ENCODE measurements around the gene NPY1R.
A peak's percentile ranks its signal among the peaks of the same experiment; 100 is the strongest.

Gene NPY1R

DNA sequence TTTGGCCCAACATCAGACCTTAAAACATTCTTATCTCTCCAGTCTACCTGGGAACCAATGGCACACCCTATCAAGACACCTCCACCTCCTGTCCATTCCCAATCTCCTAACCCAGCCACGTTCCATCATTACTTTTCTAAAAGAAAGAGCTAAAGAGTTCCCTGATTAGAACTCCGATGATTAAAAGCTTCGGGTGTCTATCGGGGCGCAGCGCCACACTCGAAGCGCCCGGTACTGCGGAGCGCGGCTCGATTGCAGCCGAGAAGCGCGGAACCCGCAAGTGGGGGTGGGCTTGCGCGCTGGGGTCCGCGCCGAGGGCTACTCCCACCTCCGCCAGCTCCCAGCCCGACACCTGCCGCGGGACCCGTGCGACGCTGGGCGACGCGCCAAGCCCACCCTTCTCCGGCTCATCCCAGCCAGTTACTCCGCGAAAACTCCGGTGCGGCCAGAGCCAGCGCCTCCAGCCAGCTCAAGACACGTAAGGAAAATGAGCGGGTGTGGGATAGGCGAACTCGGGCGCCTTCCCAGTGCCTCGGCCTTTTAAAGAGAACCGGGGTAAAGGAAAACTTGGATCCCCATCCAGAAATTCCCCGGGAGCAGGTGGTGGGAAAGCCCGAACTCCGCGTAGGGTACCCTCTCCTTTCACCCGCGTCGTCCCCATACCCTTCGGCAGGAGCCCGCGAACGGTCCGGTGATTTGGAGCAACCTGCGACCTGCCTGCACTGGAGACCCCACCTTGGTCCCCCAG is 593 bp downstream of the NPY1R start:
- Histone ChIP-seq H3K9ac (ENCODE audit: low read length) (no peak overlapping the region), H3K4me1 (ENCODE audit: control insufficient read depth, insufficient read depth, low read length) (no peaks in the 10 kb centered on the region), H3K36me3 (ENCODE audit: control insufficient read depth, insufficient read depth, low read length) (no peaks in the 10 kb centered on the region), H3K4me3 (ENCODE audit: low read length) (peak overlapping the region; percentile 79), H3K27me3 (ENCODE audit: control insufficient read depth, insufficient read depth, low read length) (peaks cover 2% of the 10 kb centered on the region), H3K27ac (ENCODE audit: low read depth, low read length) (no peak overlapping the region)

GRCh38 chr4:163330916-163331628 is 1.3 kb downstream of the NPY1R start:
- peak overlapping the region; percentile 79 for H3K4me3 ChIP-seq (ENCODE audit: low read length)
- H3K4me1 ChIP-seq (ENCODE audit: control insufficient read depth, insufficient read depth, low read length) = no peaks in the 10 kb centered on the region
- peaks cover 2% of the 10 kb centered on the region for H3K27me3 ChIP-seq (ENCODE audit: control insufficient read depth, insufficient read depth, low read length)
- no peak overlapping the region for H3K27ac ChIP-seq (ENCODE audit: low read depth, low read length)
- no peaks in the 10 kb centered on the region for H3K36me3 ChIP-seq (ENCODE audit: control insufficient read depth, insufficient read depth, low read length)
- no peak overlapping the region for H3K9ac ChIP-seq (ENCODE audit: low read length)

- no peaks in the 10 kb centered on the region for H3K27me3 ChIP-seq (ENCODE audit: control insufficient read depth, insufficient read depth, low read length)
- H3K4me1 ChIP-seq (ENCODE audit: control insufficient read depth, insufficient read depth, low read length) = no peaks in the 10 kb centered on the region
- H3K27ac ChIP-seq (ENCODE audit: low read depth, low read length) = no peak overlapping the region
- no peaks in the 10 kb centered on the region for H3K36me3 ChIP-seq (ENCODE audit: control insufficient read depth, insufficient read depth, low read length)
- no peak overlapping the region for H3K9ac ChIP-seq (ENCODE audit: low read length)
- no peak overlapping the region for H3K4me3 ChIP-seq (ENCODE audit: low read length)
Observed at GRCh38 chr4:163317110-163317509, 15.3 kb downstream of the NPY1R start.

- no peak overlapping the region for H3K27ac ChIP-seq (ENCODE audit: low read depth, low read length)
- H3K4me1 ChIP-seq (ENCODE audit: control insufficient read depth, insufficient read depth, low read length) = no peaks in the 10 kb centered on the region
- H3K36me3 ChIP-seq (ENCODE audit: control insufficient read depth, insufficient read depth, low read length) = no peaks in the 10 kb centered on the region
- H3K4me3 ChIP-seq (ENCODE audit: low read length) = no peak overlapping the region
- H3K27me3 ChIP-seq (ENCODE audit: control insufficient read depth, insufficient read depth, low read length) = no peaks in the 10 kb centered on the region
- H3K9ac ChIP-seq (ENCODE audit: low read length) = no peak overlapping the region
Observed at GRCh38 chr4:163309466-163309865, 22.9 kb downstream of the NPY1R start.

DNA sequence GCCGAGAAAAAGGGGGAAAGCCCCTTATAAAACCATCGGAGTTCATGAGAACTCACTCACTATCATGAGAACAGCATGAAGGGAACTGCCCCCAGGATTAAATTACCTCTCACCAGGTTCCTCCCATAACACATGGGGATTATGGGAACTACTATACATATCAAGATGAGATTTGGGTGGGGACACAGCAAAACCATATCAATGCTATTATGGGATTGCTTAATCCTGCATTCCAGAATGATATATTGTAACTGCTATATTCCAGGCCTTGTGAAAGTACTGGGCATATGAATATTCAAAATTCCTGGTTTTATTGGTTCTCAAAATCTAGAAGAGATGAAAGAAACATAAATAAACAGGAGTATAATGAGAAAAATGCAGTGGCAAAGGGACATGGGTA is 29.3 kb downstream of the NPY1R start:
- H3K27ac ChIP-seq (ENCODE audit: low read depth, low read length) = no peak overlapping the region
- no peaks in the 10 kb centered on the region for H3K27me3 ChIP-seq (ENCODE audit: control insufficient read depth, insufficient read depth, low read length)
- H3K4me1 ChIP-seq (ENCODE audit: control insufficient read depth, insufficient read depth, low read length) = no peaks in the 10 kb centered on the region
- no peak overlapping the region for H3K9ac ChIP-seq (ENCODE audit: low read length)
- H3K4me3 ChIP-seq (ENCODE audit: low read length) = no peak overlapping the region
- H3K36me3 ChIP-seq (ENCODE audit: control insufficient read depth, insufficient read depth, low read length) = no peaks in the 10 kb centered on the region

DNA sequence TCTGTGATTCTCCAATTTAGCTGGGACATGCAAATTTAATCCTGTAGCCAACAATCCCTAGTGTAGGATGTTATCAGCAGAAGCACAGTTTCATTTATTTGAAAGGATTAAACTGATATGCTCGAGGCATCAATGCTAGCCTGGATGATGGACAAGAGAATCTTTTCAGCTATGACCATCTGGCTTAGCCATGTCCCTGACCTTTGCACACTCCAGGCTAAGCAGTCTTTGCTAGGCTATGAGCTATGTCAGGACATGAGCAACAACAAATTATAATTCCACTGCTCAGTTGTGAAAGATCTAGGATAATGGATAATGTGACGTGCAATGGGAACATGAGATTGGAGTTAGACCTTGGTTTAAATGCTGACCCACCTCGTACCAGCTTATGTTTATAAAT is 32.0 kb downstream of the NPY1R start:
- Histone ChIP-seq H3K9ac (ENCODE audit: low read length) (no peak overlapping the region), H3K27ac (ENCODE audit: low read depth, low read length) (no peak overlapping the region), H3K36me3 (ENCODE audit: control insufficient read depth, insufficient read depth, low read length) (no peaks in the 10 kb centered on the region), H3K4me3 (ENCODE audit: low read length) (no peak overlapping the region), H3K4me1 (ENCODE audit: control insufficient read depth, insufficient read depth, low read length) (no peaks in the 10 kb centered on the region), H3K27me3 (ENCODE audit: control insufficient read depth, insufficient read depth, low read length) (no peaks in the 10 kb centered on the region)

DNA sequence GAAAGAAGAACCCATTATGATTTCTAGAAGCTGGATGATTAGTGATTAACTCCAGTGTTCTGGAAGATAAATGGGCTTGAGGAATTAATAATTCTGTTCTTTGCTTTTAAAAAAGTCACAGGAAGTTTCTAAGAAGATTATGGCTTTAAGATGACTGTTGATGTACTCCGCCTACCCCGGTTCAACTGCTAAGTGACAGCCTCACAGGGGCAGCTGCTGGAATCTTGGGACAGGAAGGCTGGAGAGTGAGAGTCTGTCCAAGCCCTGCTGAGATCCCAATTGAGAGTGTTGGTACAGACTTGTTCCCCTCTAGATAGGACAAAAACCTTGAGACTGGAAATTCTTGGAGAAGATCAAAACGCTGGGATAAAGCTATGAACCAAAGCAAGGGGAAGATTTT is 37.3 kb downstream of the NPY1R start:
- no peak overlapping the region for H3K27ac ChIP-seq (ENCODE audit: low read depth, low read length)
- H3K4me3 ChIP-seq (ENCODE audit: low read length) = no peak overlapping the region
- H3K27me3 ChIP-seq (ENCODE audit: control insufficient read depth, insufficient read depth, low read length) = no peaks in the 10 kb centered on the region
- H3K9ac ChIP-seq (ENCODE audit: low read length) = no peak overlapping the region
- H3K36me3 ChIP-seq (ENCODE audit: control insufficient read depth, insufficient read depth, low read length) = no peaks in the 10 kb centered on the region
- H3K4me1 ChIP-seq (ENCODE audit: control insufficient read depth, insufficient read depth, low read length) = no peaks in the 10 kb centered on the region

DNA sequence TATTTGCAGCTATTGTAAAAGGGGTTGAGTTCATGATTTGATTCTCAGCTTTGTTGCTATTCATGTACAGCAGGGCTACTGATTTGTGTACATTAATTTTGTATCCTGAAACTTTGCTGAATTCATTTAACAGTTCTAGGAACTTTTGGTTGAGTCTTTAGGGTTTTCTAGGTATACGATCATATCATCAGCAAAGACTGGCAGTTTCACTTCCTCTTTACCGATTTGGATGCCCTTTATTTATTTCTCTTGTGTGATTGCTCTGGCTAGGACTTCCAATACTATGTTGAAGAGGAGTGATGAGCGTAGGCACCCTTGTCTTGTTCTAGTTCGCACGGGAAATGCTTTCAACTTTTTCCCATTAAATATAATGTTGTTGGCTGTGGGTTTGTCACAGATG is 48.1 kb downstream of the NPY1R start:
- H3K27ac ChIP-seq (ENCODE audit: low read depth, low read length) = no peak overlapping the region
- H3K4me3 ChIP-seq (ENCODE audit: low read length) = no peak overlapping the region
- no peaks in the 10 kb centered on the region for H3K4me1 ChIP-seq (ENCODE audit: control insufficient read depth, insufficient read depth, low read length)
- no peaks in the 10 kb centered on the region for H3K27me3 ChIP-seq (ENCODE audit: control insufficient read depth, insufficient read depth, low read length)
- H3K9ac ChIP-seq (ENCODE audit: low read length) = no peak overlapping the region
- no peaks in the 10 kb centered on the region for H3K36me3 ChIP-seq (ENCODE audit: control insufficient read depth, insufficient read depth, low read length)

DNA sequence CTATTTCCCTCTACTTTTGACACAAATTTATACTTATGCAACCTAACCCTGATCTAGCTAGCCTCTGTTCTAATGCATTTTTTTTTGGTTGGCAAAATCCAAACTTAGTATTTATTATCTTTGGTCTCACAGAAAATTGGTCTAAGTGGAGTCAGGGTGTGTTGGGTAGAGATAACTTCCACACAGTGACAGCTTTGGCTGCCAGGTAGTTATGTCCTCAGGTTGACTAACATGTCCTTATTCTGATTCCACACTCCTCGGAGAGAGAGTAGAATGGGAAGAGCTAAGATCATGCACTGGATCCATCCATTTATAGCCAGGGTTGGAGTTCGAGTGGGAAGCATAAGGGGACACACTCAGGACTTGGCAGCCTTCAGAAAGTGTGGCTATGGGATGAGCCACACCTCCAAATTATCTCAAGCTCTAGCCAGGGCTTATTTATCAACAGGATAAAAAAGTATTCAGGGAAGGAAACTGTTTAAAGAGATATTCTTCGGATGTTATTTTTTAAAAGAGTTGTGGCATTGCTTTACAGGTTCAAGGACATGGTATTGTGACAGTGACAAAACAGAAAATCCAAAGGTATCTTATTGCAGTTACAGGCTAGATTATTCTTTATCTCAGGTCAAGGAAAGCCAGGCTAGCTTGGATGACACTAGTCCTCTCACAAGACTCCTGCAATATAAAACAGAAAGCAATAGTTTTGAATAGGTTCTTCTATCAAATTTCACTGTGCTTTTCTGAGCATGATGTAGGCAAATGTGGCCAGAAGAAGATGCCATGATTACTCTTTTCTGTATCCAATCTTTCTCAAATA is 51.5 kb downstream of the NPY1R start:
- Histone ChIP-seq H3K27me3 (ENCODE audit: control insufficient read depth, insufficient read depth, low read length) (no peaks in the 10 kb centered on the region), H3K4me3 (ENCODE audit: low read length) (no peak overlapping the region), H3K27ac (ENCODE audit: low read depth, low read length) (no peak overlapping the region), H3K4me1 (ENCODE audit: control insufficient read depth, insufficient read depth, low read length) (no peaks in the 10 kb centered on the region), H3K36me3 (ENCODE audit: control insufficient read depth, insufficient read depth, low read length) (no peaks in the 10 kb centered on the region), H3K9ac (ENCODE audit: low read length) (no peak overlapping the region)

GRCh38 chr4:163279713-163280112 is 52.7 kb downstream of the NPY1R start:
- no peaks in the 10 kb centered on the region for H3K36me3 ChIP-seq (ENCODE audit: control insufficient read depth, insufficient read depth, low read length)
- H3K4me1 ChIP-seq (ENCODE audit: control insufficient read depth, insufficient read depth, low read length) = no peaks in the 10 kb centered on the region
- no peak overlapping the region for H3K27ac ChIP-seq (ENCODE audit: low read depth, low read length)
- no peak overlapping the region for H3K9ac ChIP-seq (ENCODE audit: low read length)
- H3K27me3 ChIP-seq (ENCODE audit: control insufficient read depth, insufficient read depth, low read length) = no peaks in the 10 kb centered on the region
- no peak overlapping the region for H3K4me3 ChIP-seq (ENCODE audit: low read length)

- Histone ChIP-seq H3K4me1 (ENCODE audit: control insufficient read depth, insufficient read depth, low read length) (no peaks in the 10 kb centered on the region), H3K9ac (ENCODE audit: low read length) (no peak overlapping the region), H3K36me3 (ENCODE audit: control insufficient read depth, insufficient read depth, low read length) (no peaks in the 10 kb centered on the region), H3K27ac (ENCODE audit: low read depth, low read length) (no peak overlapping the region), H3K27me3 (ENCODE audit: control insufficient read depth, insufficient read depth, low read length) (no peaks in the 10 kb centered on the region), H3K4me3 (ENCODE audit: low read length) (no peak overlapping the region)
Observed at GRCh38 chr4:163274861-163275260, 57.5 kb downstream of the NPY1R start.

All from rectal smooth muscle tissue (tissue), 1 donor.